GM23248 (cell line): ENCODE measurements around the gene OR10P1. TPM values are rescaled to one million over a fixed set of nuclear protein-coding genes. Genes with fewer than 3 reads are reported as not detected.

ENCODE experiments used
- DNase-seq: peaks from one replicate; pipeline ENCODE4 v3.0.0-alpha.2; 2015
- H2AFZ ChIP-seq: fragments of 200-600 bp; sonication (generic); 2 replicates; pipeline ENCODE4 v1.6.1; 2016; ENCODE audit warnings: antibody characterized with exemption
- H3F3A ChIP-seq: fragments of 200-600 bp; sonication (generic); 2 replicates; pipeline ENCODE4 v1.6.1; 2016; ENCODE audit warnings: mild to moderate bottlenecking, antibody characterized with exemption, mixed run types; ENCODE audit not compliant: insufficient read depth
- H3K27ac ChIP-seq: fragments of 200-600 bp; sonication (generic); 2 replicates; pipeline ENCODE4 v1.5.1; 2016; ENCODE audit warnings: mild to moderate bottlenecking
- H3K27me3 ChIP-seq: fragments of 200-600 bp; sonication (generic); replicated peaks from 2 replicates; pipeline ENCODE4 v1.6.1; 2016; ENCODE audit warnings: mild to moderate bottlenecking; ENCODE audit not compliant: insufficient read depth
- H3K36me3 ChIP-seq: fragments of 200-600 bp; sonication (generic); 2 replicates; pipeline ENCODE4 v1.6.1; 2016; ENCODE audit warnings: low read depth, mild to moderate bottlenecking
- H3K4me1 ChIP-seq: fragments of 200-600 bp; sonication (generic); 2 replicates; pipeline ENCODE4 v1.6.1; 2016; ENCODE audit warnings: mild to moderate bottlenecking; ENCODE audit not compliant: insufficient read depth
- H3K4me2 ChIP-seq: fragments of 200-600 bp; sonication (generic); one replicate; pipeline ENCODE4 v1.6.1; 2016; ENCODE audit warnings: mild to moderate bottlenecking; ENCODE audit not compliant: unreplicated experiment
- H3K4me3 ChIP-seq: fragments of 200-600 bp; sonication (generic); 2 replicates; pipeline ENCODE4 v1.5.1; 2016; ENCODE audit warnings: mild to moderate bottlenecking
- H3K79me2 ChIP-seq: fragments of 200-600 bp; sonication (generic); 2 replicates; pipeline ENCODE4 v1.6.1; 2016; ENCODE audit warnings: mild to moderate bottlenecking; ENCODE audit not compliant: insufficient read depth
- H3K9ac ChIP-seq: fragments of 200-600 bp; sonication (generic); 2 replicates; pipeline ENCODE4 v1.6.1; 2016; ENCODE audit warnings: mild to moderate bottlenecking
- H3K9me2 ChIP-seq: fragments of 200-600 bp; sonication (generic); 2 replicates; pipeline ENCODE4 v1.6.1; 2016; ENCODE audit warnings: mixed run types, mild to moderate bottlenecking, moderate library complexity; ENCODE audit not compliant: insufficient read depth
- H3K9me3 ChIP-seq: fragments of 200-600 bp; sonication (generic); one replicate; pipeline ENCODE4 v1.6.1; 2017; ENCODE audit warnings: low read depth
- H4K20me1 ChIP-seq: fragments of 200-600 bp; sonication (generic); 2 replicates; pipeline ENCODE4 v1.6.0; 2016; ENCODE audit not compliant: insufficient read depth
- EZH2 ChIP-seq: fragments of 200-600 bp; sonication (generic); IDR thresholded peaks from 2 replicates; pipeline ENCODE4 v1.6.1; 2018; ENCODE audit warnings: antibody characterized with exemption, mild to moderate bottlenecking; ENCODE audit not compliant: insufficient read depth, poor library complexity, severe bottlenecking
- EZH2phosphoT487 ChIP-seq: fragments of 200-600 bp; sonication (generic); IDR thresholded peaks from 2 replicates; pipeline ENCODE4 v1.6.1; 2018; ENCODE audit warnings: antibody characterized with exemption, moderate library complexity, mild to moderate bottlenecking, low read depth; ENCODE audit not compliant: insufficient read depth
- WGBS, 2 experiments: methylation state at CpG; one replicate each; pipeline ENCODE4 v1.1.6; 2015 to 2017; ENCODE audit warnings: low lambda C conversion rate in 2 of 2, low coverage in 1 of 2; ENCODE audit errors: missing lambda C conversion rate in 2 of 2; 5-methylcytosine and 5-hydroxymethylcytosine counted together
- in situ Hi-C: fragments of 300-500 bp; cut with MboI; formaldehyde crosslinking; loops from 2 replicates; pipeline ENCODE4 v1.15.0; 2020
- polyA plus RNA-seq: library from polyadenylated mRNA; unstranded; fragments of >200 nt; fragmentation: Nextera tagmentation; extraction: Ambion mirVana; gene quantifications from 2 replicates; pipeline ENCODE4 v1.2.1, GENCODE V29; 2016
- total RNA-seq: library from RNA; depleted of rRNA; stranded (reverse); fragments of >200 nt; shearing (Covaris generic); gene quantifications from 2 replicates; pipeline ENCODE4 v1.2.3, GENCODE V29; 2014

The OR10P1 gene
- total and polyA plus RNA-seq, 2 experiments from 2014 or later = not detected

DNA sequence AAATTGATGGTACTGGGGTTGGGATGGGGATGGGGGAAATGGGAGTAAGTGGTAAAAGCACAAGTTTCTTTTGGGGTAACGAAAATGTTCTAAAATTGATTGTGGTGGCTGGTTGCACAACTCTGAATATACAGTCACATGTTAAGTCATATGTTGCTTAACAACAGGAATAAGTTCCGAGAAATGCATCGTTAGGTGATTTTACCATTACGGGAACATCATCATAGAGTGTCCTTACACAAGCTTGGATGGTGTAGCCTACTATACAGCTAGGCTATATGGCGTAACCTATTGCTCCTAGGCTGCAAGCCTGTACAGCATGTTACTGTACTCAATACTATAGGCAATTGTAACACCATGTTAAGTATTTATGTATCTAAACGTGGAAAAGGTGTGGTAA is 40.0 kb downstream of the OR10P1 start:
- in situ Hi-C loops = no loop called here
- no peak overlapping the region for H3K4me2 ChIP-seq
- H3K9me2 ChIP-seq = no peaks in the 10 kb centered on the region
- no peaks in the 10 kb centered on the region for H3K9me3 ChIP-seq
- no peak for DNase-seq
- H3F3A ChIP-seq = peaks cover 6% of the 10 kb centered on the region
- H3K36me3 ChIP-seq = no peaks in the 10 kb centered on the region
- H3K27ac ChIP-seq = no peak overlapping the region
- no peaks in the 10 kb centered on the region for H3K27me3 ChIP-seq
- H2AFZ ChIP-seq = no peak overlapping the region
- H3K4me1 ChIP-seq = peaks cover 6% of the 10 kb centered on the region; the same call in 1 of the 2 replicates
- H3K9ac ChIP-seq = no peak overlapping the region
- WGBS, 2 experiments = 90 to 93% methylated on average over 6 of the region's 6 CpGs
- H3K4me3 ChIP-seq = no peak overlapping the region
- H4K20me1 ChIP-seq = no peaks in the 10 kb centered on the region
- no peaks in the 10 kb centered on the region for H3K79me2 ChIP-seq
- TF ChIP-seq EZH2phosphoT487 (no peak), EZH2 (no peak)

DNA sequence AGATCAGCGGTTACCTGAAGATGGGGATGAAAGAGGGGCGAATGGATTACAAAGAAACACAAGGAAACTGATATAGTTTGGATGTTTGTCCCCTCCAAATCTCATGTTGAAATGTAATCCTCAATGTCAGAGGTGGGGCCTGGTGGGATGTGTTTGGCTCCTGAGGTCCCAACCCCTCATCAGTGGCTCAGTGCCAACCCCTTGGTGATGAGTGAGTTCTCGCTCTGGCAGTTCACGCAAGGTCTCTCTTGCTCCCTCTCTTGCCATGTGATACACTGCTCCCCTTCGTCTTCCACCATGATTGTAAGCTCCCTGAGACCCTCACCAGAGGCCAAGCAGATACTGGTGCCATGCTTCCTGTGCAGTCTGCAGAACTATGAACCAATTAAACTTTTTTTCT is 43.0 kb downstream of the OR10P1 start:
- Histone ChIP-seq H3K27ac (no peak overlapping the region), H3K79me2 (no peaks in the 10 kb centered on the region), H3K9ac (no peak overlapping the region), H3K27me3 (no peaks in the 10 kb centered on the region), H3K36me3 (no peaks in the 10 kb centered on the region), H4K20me1 (no peaks in the 10 kb centered on the region), H3K9me3 (no peaks in the 10 kb centered on the region), H3K4me2 (no peak overlapping the region), H2AFZ (no peak overlapping the region), H3K4me1 (peaks cover 8% of the 10 kb centered on the region; the same call in 1 of the 2 replicates), H3K9me2 (no peaks in the 10 kb centered on the region), H3F3A (peaks cover 6% of the 10 kb centered on the region), H3K4me3 (no peak overlapping the region)
- TF ChIP-seq EZH2 (no peak), EZH2phosphoT487 (no peak)
- no peak for DNase-seq
- in situ Hi-C loops = no loop called here
- WGBS, 2 experiments = 89% methylated on average over 5 of the region's 5 CpGs

DNA sequence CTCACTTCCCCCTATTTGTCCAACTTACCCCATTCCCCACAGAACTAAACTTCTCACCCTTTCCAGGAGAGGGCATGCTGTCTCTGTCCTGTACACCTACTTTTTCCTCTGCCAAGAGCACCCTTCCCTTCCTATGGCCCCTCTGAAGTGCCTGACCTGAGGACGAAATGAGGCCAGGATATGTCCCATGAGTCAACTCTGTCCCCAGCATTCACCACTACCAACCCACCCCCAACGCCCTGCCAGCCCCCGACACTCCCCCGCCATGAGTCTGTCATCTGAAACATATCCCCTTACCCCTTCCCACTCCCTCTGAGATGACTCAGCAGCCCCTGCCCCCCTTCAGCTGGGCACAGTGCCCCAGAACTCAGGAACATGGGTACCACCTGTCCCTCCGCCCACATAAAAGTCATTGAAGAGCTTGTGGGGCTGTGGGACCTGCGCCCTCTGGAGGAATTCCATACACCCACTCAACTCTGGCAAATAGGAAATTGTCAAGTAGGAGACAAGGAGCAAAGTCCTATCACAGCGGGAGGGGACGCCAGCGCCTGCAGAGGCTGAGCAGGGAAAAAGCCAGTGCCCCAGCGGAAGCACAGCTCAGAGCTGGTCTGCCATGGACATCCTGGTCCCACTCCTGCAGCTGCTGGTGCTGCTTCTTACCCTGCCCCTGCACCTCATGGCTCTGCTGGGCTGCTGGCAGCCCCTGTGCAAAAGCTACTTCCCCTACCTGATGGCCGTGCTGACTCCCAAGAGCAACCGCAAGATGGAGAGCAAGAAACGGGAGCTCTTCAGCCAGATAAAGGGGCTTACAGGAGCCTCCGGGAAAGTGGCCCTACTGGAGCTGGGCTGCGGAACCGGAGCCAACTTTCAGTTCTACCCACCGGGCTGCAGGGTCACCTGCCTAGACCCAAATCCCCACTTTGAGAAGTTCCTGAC is 44.7 kb downstream of the OR10P1 start:
- peak overlapping the region; percentile 63 for H3K4me2 ChIP-seq
- peak; percentile 76 for DNase-seq
- peaks cover 8% of the 10 kb centered on the region; the same call in 1 of the 2 replicates for H3K4me1 ChIP-seq
- no peak overlapping the region for H3K27ac ChIP-seq
- 22 to 26% methylated on average over 16 to 17 of the region's 17 CpGs for WGBS, 2 experiments
- H3K79me2 ChIP-seq = no peaks in the 10 kb centered on the region
- H3K36me3 ChIP-seq = no peaks in the 10 kb centered on the region
- H3K4me3 ChIP-seq = peak overlapping the region; percentile 32; the same call in 1 of the 2 replicates
- H3K9ac ChIP-seq = no peak overlapping the region
- H3K9me2 ChIP-seq = no peaks in the 10 kb centered on the region
- H2AFZ ChIP-seq = peak overlapping the region; percentile 45; the same call in 1 of the 2 replicates
- TF ChIP-seq EZH2phosphoT487 (no peak), EZH2 (no peak)
- no peaks in the 10 kb centered on the region for H3K27me3 ChIP-seq
- peaks cover 6% of the 10 kb centered on the region for H3F3A ChIP-seq
- no peaks in the 10 kb centered on the region for H3K9me3 ChIP-seq
- in situ Hi-C loops = no loop called here
- no peaks in the 10 kb centered on the region for H4K20me1 ChIP-seq

DNA sequence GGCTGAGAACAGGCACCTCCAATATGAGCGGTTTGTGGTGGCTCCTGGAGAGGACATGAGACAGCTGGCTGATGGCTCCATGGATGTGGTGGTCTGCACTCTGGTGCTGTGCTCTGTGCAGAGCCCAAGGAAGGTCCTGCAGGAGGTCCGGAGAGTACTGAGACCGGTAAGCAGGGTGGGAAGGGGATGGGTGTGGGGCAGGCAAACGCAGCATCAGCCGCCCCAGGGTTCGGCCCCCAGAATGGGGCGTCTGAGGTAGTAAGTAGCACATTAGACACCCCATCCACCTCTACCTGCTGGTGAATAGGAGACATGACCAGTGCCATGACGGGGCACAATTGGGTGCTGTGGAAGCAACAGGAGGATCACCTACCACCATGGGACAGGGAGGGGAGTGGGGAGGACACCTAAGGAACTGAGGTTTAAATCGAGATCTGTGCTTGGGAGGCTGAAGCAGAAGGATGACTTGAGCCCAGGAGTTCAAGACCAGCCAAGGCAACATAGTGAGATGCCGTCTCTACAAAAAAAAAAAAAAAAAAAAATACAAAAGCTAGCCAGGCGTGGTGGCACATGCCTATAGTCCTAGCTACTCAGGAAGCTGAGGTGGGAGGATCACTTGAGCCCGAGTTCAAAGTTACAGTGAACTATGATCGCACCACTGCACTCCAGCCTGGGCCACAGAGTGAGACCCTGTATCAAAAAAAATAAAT is 45.5 kb downstream of the OR10P1 start:
- no peak overlapping the region for H3K27ac ChIP-seq
- H3K4me2 ChIP-seq = no peak overlapping the region
- no peaks in the 10 kb centered on the region for H3K36me3 ChIP-seq
- 0 out of 2 replicates have a peak overlapping the region, but pooled peaks have one; percentile 45 for H2AFZ ChIP-seq
- H3K4me1 ChIP-seq = peaks cover 8% of the 10 kb centered on the region; the same call in 1 of the 2 replicates
- H3K9me3 ChIP-seq = no peaks in the 10 kb centered on the region
- no peaks in the 10 kb centered on the region for H3K79me2 ChIP-seq
- peaks cover 6% of the 10 kb centered on the region for H3F3A ChIP-seq
- TF ChIP-seq EZH2phosphoT487 (no peak), EZH2 (no peak)
- 92 to 96% methylated on average over 12 to 13 of the region's 13 CpGs for WGBS, 2 experiments
- in situ Hi-C loops = no loop called here
- no peak overlapping the region for H3K4me3 ChIP-seq
- no peak overlapping the region for H3K9ac ChIP-seq
- H3K27me3 ChIP-seq = no peaks in the 10 kb centered on the region
- DNase-seq = no peak
- no peaks in the 10 kb centered on the region for H3K9me2 ChIP-seq
- no peaks in the 10 kb centered on the region for H4K20me1 ChIP-seq
